Measurements from ENCODE around the gene UCHL5.

The UCHL5 gene

GRCh38 chr1:193066606-193067005, 7.4 kb upstream of the UCHL5 start:
- Histone ChIP-seq H3K27ac (ENCODE audit: low read length) (peak overlapping the region; percentile 6), H3K4me3 (ENCODE audit: low read length) (peak overlapping the region; percentile 71), H3K9me3 (ENCODE audit: insufficient read depth, low read length) (no peaks in the 10 kb centered on the region), H3K79me2 (ENCODE audit: low read length) (peaks cover 84% of the 10 kb centered on the region), H4K20me1 (ENCODE audit: insufficient read depth, low read length) (peaks cover 9% of the 10 kb centered on the region; the same call in 1 of the 2 replicates), H3K9ac (ENCODE audit: low read length) (peak overlapping the region; percentile 52), H3K36me3 (replicated peaks; ENCODE audit: low read depth, low read length) (peaks cover 10% of the 10 kb centered on the region), H2AFZ (ENCODE audit: low read depth, low read length) (no peak overlapping the region), H3K27me3 (ENCODE audit: low read depth, low read length) (no peaks in the 10 kb centered on the region), H3K4me2 (ENCODE audit: low read length) (peak overlapping the region; percentile 91), H3K4me1 (ENCODE audit: low read length) (peaks cover 52% of the 10 kb centered on the region)
- TF ChIP-seq EZH2phosphoT487 (IDR thresholded peaks at IDR 0.05; ENCODE audit: low read depth), result no peak
- TF ChIP-seq CTCF (IDR thresholded peaks at IDR 0.05; ENCODE audit: low read depth, low read length), result no peak

GRCh38 chr1:193065954-193066353, 6.8 kb upstream of the UCHL5 start:
- peaks cover 12% of the 10 kb centered on the region for H4K20me1 ChIP-seq (ENCODE audit: insufficient read depth, low read length)
- TF ChIP-seq EZH2phosphoT487 (IDR thresholded peaks at IDR 0.05; ENCODE audit: low read depth), result no peak
- TF ChIP-seq CTCF (IDR thresholded peaks at IDR 0.05; ENCODE audit: low read depth, low read length), result no peak
- no peaks in the 10 kb centered on the region for H3K9me3 ChIP-seq (ENCODE audit: insufficient read depth, low read length)
- H3K4me2 ChIP-seq (ENCODE audit: low read length), result peak overlapping the region; percentile 91
- H3K79me2 ChIP-seq (ENCODE audit: low read length), result peaks cover 86% of the 10 kb centered on the region
- peaks cover 13% of the 10 kb centered on the region for H3K36me3 ChIP-seq (replicated peaks; ENCODE audit: low read depth, low read length)
- H3K4me1 ChIP-seq (ENCODE audit: low read length), result peaks cover 52% of the 10 kb centered on the region
- H3K9ac ChIP-seq (ENCODE audit: low read length), result peak overlapping the region; percentile 52; the same call in 1 of the 2 replicates
- H3K4me3 ChIP-seq (ENCODE audit: low read length), result peak overlapping the region; percentile 71; the same call in 1 of the 2 replicates
- peak overlapping the region; percentile 6 for H3K27ac ChIP-seq (ENCODE audit: low read length)
- no peaks in the 10 kb centered on the region for H3K27me3 ChIP-seq (ENCODE audit: low read depth, low read length)
- H2AFZ ChIP-seq (ENCODE audit: low read depth, low read length), result no peak overlapping the region

- Histone ChIP-seq H3K4me1 (ENCODE audit: low read length) (peaks cover 40% of the 10 kb centered on the region), H3K4me3 (ENCODE audit: low read length) (no peak overlapping the region), H3K9me3 (ENCODE audit: insufficient read depth, low read length) (no peaks in the 10 kb centered on the region), H3K27ac (ENCODE audit: low read length) (no peak overlapping the region), H2AFZ (ENCODE audit: low read depth, low read length) (no peak overlapping the region), H4K20me1 (ENCODE audit: insufficient read depth, low read length) (peaks cover 17% of the 10 kb centered on the region), H3K79me2 (ENCODE audit: low read length) (peaks cover 97% of the 10 kb centered on the region), H3K27me3 (ENCODE audit: low read depth, low read length) (no peaks in the 10 kb centered on the region), H3K9ac (ENCODE audit: low read length) (no peak overlapping the region), H3K4me2 (ENCODE audit: low read length) (no peak overlapping the region), H3K36me3 (replicated peaks; ENCODE audit: low read depth, low read length) (peaks cover 10% of the 10 kb centered on the region)
- TF ChIP-seq CTCF (IDR thresholded peaks at IDR 0.05; ENCODE audit: low read depth, low read length) (no peak), EZH2phosphoT487 (IDR thresholded peaks at IDR 0.05; ENCODE audit: low read depth) (no peak)
Measured at GRCh38 chr1:193062698-193063463, 3.7 kb upstream of the UCHL5 start.

DNA sequence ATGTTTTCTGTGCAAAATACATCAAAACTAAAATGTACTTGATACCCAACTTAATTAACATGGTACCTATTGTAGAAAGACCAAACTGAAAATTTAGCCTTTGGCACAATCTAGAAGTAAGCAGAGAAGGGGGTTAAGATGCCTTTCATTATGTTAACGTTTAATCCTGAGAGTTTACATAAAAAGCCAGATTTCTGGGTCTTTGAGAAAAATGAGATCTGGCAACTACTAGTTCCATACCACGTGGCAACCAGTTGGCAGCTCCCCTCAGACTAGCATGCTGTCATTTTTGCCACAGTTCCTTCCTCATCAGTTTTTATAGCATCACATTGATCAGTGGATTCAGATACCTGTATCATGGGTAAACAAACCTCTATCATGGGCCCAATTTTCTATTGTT, 1.8 kb upstream of the UCHL5 start:
- no peak for TF ChIP-seq CTCF (IDR thresholded peaks at IDR 0.05; ENCODE audit: low read depth, low read length)
- TF ChIP-seq EZH2phosphoT487 (IDR thresholded peaks at IDR 0.05; ENCODE audit: low read depth), result no peak
- peak overlapping the region; percentile 87 for H3K4me3 ChIP-seq (ENCODE audit: low read length)
- H4K20me1 ChIP-seq (ENCODE audit: insufficient read depth, low read length), result peaks cover 26% of the 10 kb centered on the region
- no peak overlapping the region for H2AFZ ChIP-seq (ENCODE audit: low read depth, low read length)
- H3K9me3 ChIP-seq (ENCODE audit: insufficient read depth, low read length), result no peaks in the 10 kb centered on the region
- H3K27ac ChIP-seq (ENCODE audit: low read length), result no peak overlapping the region
- peaks cover 39% of the 10 kb centered on the region for H3K4me1 ChIP-seq (ENCODE audit: low read length)
- H3K9ac ChIP-seq (ENCODE audit: low read length), result peak overlapping the region; percentile 96
- H3K79me2 ChIP-seq (ENCODE audit: low read length), result peaks cover 99% of the 10 kb centered on the region
- H3K4me2 ChIP-seq (ENCODE audit: low read length), result peak overlapping the region; percentile 90
- no peaks in the 10 kb centered on the region for H3K27me3 ChIP-seq (ENCODE audit: low read depth, low read length)
- peaks cover 17% of the 10 kb centered on the region for H3K36me3 ChIP-seq (replicated peaks; ENCODE audit: low read depth, low read length)

Data from OCI-LY3 (cell line).